ENCODE data around the gene GPRC5D. TPM values are rescaled to one million over a fixed set of nuclear protein-coding genes. Genes with fewer than 3 reads are reported as not detected.
A peak's percentile ranks its signal among the peaks of the same experiment; 100 is the strongest.

The GPRC5D gene
- total and polyA plus RNA-seq, 2 experiments from 2014 or later = 0.35 TPM; not detected in 1

- Histone ChIP-seq H3K4me1 (ENCODE audit: low read depth) (peaks cover 21% of the 10 kb centered on the region), H3K27ac (no peak overlapping the region), H3K4me3 (no peak overlapping the region), H3K9me3 (ENCODE audit: low read depth) (no peaks in the 10 kb centered on the region), H3K36me3 (no peaks in the 10 kb centered on the region), H3K27me3 (no peaks in the 10 kb centered on the region)
- TF ChIP-seq CTCF (IDR thresholded peaks at IDR 0.05; ENCODE audit: low read depth, low read length) = no peak
- no peak for DNase-seq (ENCODE audit: low read depth in 1 of 2, low spot score in 1 of 2)
These were observed 43.3 kb downstream of the GPRC5D start for GRCh38 chr12:12908711-12909110.

GRCh38 chr12:12908252-12908651, 43.7 kb downstream of the GPRC5D start:
- H3K4me1 ChIP-seq (ENCODE audit: low read depth) = peaks cover 16% of the 10 kb centered on the region
- no peaks in the 10 kb centered on the region for H3K9me3 ChIP-seq (ENCODE audit: low read depth)
- no peak for TF ChIP-seq CTCF (IDR thresholded peaks at IDR 0.05; ENCODE audit: low read depth, low read length)
- H3K27ac ChIP-seq = no peak overlapping the region
- no peaks in the 10 kb centered on the region for H3K27me3 ChIP-seq
- no peaks in the 10 kb centered on the region for H3K36me3 ChIP-seq
- H3K4me3 ChIP-seq = no peak overlapping the region
- DNase-seq (ENCODE audit: low read depth in 1 of 2, low spot score in 1 of 2) = no peak

- no peak for TF ChIP-seq CTCF (IDR thresholded peaks at IDR 0.05; ENCODE audit: low read depth, low read length)
- Histone ChIP-seq H3K36me3 (no peaks in the 10 kb centered on the region), H3K4me1 (ENCODE audit: low read depth) (peaks cover 10% of the 10 kb centered on the region), H3K4me3 (no peak overlapping the region), H3K27me3 (no peaks in the 10 kb centered on the region), H3K27ac (no peak overlapping the region), H3K9me3 (ENCODE audit: low read depth) (no peaks in the 10 kb centered on the region)
- DNase-seq (ENCODE audit: low read depth in 1 of 2, low spot score in 1 of 2) = no peak
These were observed 44.4 kb downstream of the GPRC5D start for GRCh38 chr12:12907552-12907951.

GRCh38 chr12:12903642-12904609, 48.0 kb downstream of the GPRC5D start:
- no peak overlapping the region for H3K4me3 ChIP-seq
- H3K9me3 ChIP-seq (ENCODE audit: low read depth) = no peaks in the 10 kb centered on the region
- no peak for TF ChIP-seq CTCF (IDR thresholded peaks at IDR 0.05; ENCODE audit: low read depth, low read length)
- H3K36me3 ChIP-seq = no peaks in the 10 kb centered on the region
- no peak for DNase-seq (ENCODE audit: low read depth in 1 of 2, low spot score in 1 of 2)
- H3K27me3 ChIP-seq = no peaks in the 10 kb centered on the region
- H3K27ac ChIP-seq = no peak overlapping the region
- H3K4me1 ChIP-seq (ENCODE audit: low read depth) = no peaks in the 10 kb centered on the region

GRCh38 chr12:12902036-12902435, 49.9 kb downstream of the GPRC5D start:
- TF ChIP-seq CTCF (IDR thresholded peaks at IDR 0.05; ENCODE audit: low read depth, low read length) = no peak
- no peak overlapping the region for H3K27ac ChIP-seq
- no peaks in the 10 kb centered on the region for H3K36me3 ChIP-seq
- no peaks in the 10 kb centered on the region for H3K4me1 ChIP-seq (ENCODE audit: low read depth)
- no peak overlapping the region for H3K4me3 ChIP-seq
- DNase-seq (ENCODE audit: low read depth in 1 of 2, low spot score in 1 of 2) = peak in 1 of 2 donors; percentile 84
- H3K27me3 ChIP-seq = no peaks in the 10 kb centered on the region
- H3K9me3 ChIP-seq (ENCODE audit: low read depth) = no peaks in the 10 kb centered on the region
